HCEC 1CT (cell line): ENCODE results near the gene KMT2A.
"Not testable (repeated sequence)": the region's sequence is repeated elsewhere in the genome, so short reads cannot be mapped to it uniquely, and the experiment has no call there.

Experiments used
- DNase-seq: peaks from one replicate; pipeline ENCODE4 v3.0.0-alpha.2; 2017

Gene KMT2A

DNA sequence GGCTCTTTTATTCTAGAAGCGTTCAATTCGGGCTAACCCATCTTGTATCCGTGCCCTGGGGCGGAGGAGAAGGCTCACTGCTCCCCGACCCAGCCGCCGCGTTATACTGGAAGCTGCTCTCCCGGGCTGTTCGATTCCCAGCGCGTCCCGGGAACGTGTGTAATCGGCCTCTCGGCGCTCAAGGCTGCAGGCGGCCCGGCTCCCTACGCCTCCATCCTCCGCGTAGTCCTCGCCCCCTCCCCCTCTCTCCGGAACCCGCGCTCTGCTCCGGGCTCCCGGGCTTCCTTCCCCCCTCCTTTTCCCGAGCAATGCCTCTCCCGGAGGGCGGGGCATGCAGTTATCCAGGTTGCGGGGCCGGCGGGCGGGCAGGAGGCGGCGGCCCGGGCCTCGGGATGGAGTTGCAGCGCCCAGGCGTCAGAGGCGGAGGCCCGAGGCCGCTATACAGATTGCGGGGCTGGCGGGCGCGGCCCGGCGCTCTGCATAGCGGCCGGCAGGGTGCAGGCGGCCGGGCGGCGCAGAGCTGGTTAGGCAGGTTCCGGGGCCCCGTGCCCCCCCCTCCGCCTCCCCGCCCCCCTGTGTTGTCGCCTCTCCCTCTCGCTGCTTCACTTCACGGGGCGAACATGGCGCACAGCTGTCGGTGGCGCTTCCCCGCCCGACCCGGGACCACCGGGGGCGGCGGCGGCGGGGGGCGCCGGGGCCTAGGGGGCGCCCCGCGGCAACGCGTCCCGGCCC, at the start of gene KMT2A:
TSS of gene KMT2A (plus strand) at position 600 of the 732 bp plus-strand sequence. CDS start at position 621, 21 bp downstream.
- peak; percentile 97 for DNase-seq

DNA sequence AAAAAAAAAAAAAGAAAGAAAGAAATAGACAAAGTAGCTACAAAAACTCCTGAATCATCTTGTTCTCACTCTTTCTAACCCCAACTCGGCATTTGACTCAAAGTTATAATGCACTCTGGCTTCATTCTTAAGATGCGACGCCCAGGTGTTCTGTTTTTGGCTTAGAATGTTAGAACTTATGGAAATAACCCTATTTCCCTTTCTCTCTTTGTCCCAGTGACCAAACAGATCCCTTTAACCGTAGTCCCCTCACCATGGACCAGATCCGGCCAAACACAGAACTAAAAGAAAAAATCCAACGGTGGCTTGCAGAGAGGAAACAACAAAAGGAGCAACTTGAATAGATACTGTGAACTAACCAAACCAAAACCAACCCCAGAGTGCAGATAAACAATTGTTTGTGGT, 40.2 kb upstream of the KMT2A start:
- no peak for DNase-seq

DNA sequence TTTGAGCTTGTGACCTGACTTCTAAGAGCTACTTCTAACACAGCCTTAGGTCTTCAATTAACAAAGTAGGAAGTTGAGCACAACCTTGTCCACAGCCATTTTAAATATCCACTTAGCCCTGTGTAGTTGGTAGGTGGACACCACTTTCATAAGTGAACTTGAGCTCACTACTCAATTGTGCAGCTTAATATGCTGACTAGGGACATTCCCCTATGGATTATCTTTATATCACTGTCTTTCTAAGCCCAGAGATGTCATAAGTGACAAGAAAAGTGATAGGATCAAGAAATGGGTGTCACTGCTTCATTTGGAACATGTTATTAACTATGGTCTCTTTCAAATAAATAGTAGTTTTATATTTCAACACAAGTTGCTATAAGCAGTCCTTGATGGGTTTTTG, 38.8 kb upstream of the KMT2A start:
- no peak for DNase-seq

DNA sequence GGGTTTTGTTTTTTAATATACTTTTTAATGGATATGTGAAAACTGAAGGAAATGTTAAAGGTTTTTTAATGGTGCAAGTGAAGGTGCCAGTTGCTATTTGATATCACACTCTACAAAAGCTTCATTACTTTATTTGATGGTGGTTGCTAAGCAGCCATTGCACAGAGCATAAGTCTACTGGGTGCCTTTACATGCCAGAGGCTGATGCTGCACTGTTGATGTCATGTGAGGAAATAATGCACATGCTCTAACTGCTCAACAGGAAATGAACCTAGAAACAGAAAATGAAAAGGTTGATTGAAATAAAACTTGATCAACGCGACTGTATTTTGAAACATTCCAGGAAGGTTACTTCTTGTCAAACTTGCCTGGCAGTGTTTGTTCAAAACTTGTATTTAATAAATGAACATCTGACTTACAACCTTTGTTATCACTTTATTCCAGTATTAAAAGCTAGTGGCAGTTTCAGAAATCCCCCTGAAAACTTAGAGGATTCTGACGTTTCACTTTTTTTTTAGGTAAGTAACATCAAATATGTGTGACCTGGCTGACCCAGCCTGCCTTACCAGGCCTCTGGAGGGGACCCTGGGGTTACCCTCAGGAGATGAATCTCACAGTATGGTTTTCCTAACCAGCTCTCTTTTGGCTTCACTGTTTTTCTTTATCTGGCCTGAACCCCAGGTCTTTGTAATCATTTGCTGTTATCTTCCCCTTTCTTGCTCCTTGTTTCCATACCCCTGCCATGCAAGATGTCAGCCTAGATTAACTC, 37.3 kb upstream of the KMT2A start:
- DNase-seq, result no peak

DNA sequence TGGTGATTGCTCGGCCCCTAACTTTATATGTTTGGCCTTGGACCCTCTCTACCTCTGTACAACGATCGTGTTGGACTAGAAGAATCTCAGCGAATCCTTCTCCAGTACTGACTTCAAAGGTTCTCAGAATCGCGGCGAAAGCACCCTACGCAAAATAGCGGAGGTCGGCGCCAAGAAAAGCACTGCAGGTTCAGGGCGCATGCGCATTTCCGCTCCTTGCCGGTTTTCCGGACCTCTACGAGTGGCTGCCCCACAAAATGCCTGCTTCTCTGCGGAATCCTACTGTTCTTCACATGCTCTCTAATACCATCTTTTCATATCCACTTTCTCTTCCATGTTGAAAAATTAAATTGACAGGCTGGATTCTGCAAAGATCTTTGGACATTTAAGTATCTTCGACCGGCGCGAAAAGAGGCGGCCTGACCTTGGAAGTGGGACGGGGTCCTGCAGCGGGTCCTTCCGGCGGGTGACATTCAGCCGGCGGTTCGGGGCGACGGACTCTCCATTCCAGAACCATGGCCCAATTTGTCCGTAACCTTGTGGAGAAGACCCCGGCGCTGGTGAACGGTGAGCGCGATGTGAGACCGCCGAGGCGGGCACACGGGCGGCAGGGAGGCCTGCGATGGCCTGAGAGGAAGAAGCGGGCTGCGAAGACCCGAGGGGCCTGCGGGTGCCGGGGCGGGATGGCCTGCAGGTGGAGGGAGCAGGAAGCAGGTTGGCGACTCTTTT, 35.0 kb upstream of the KMT2A start, which contains the start of gene ATP5MG:
TSS of gene ATP5MG (plus strand) at position 456 of the 729 bp plus-strand sequence. CDS start at position 516, 60 bp downstream.
- DNase-seq, result peak; percentile 82

DNA sequence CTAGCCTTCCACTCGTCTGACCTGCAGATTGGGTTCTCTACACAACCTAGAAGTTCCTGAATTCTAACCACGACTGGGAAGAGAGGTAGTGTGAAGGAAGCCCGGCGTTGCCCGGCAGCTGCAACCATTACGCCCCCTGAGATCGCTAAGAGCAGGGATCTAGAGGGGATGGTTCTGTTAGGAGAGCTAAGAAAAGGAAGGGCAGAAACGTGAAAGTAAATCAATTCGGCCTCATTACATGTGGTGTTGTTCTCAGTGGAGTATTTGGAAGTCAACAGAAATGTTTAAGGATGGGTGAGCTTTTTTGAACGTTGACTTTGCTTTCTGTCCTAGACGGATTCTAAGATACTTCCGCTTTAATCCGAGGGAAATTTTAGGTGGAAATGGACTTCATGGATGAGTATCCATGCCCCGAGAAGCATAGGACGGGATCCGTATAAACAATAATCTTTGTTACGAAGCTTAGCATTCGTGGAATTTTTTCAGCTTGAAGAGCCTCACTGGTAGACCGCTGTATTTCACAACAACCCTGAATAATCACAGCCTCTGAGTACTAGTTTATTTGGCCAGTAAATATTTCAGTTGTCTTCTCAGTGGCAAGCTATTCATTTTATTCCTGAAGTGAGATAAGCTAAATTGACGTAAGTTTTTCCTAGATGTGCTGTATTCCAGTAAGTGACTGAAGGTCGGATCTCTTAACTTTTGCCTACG, 34.3 kb upstream of the KMT2A start:
- peak; percentile 83 for DNase-seq

DNA sequence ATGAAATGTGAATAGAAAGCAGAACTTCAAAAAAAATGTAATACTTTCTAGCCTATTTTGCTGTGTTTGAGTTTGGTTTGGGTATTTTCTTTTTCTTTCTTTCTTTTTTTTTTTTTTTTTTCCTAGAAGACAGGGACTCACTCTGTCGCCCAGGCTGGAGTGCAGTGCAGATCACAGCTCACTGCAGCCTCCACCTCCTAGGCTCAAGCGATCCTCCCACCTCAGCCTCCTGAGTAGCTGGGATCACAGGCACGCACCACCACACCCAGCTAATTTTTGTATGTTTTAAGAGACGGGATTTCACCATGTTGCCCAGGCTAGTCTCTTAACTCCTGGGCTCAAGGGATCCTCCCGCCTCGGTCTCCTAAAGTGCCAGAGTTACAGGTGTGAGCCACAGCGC, 33.7 kb upstream of the KMT2A start:
- not testable (repeated sequence) for DNase-seq

DNA sequence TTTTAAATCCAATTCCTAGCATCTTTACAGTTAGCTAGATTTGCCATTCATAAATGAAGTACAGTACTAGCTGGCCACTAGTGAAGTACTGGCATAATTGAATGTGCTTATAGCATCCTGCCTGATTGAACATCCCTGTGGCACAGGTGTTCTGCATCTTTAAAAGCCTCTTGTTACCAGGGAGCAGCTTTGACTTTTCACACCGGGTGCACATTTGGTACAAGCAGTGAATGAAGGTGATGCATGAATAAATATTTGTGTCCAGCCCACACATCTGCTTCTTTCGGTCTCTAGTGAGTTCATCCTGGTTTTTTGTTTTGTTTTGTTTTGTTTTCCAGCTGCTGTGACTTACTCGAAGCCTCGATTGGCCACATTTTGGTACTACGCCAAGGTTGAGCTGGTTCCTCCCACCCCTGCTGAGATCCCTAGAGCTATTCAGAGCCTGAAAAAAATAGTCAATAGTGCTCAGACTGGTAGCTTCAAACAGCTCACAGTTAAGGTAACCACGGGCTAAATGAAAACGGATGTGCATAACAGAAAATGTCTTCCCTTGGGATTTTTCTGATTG, 29.6 kb upstream of the KMT2A start:
- DNase-seq, result no peak

DNA sequence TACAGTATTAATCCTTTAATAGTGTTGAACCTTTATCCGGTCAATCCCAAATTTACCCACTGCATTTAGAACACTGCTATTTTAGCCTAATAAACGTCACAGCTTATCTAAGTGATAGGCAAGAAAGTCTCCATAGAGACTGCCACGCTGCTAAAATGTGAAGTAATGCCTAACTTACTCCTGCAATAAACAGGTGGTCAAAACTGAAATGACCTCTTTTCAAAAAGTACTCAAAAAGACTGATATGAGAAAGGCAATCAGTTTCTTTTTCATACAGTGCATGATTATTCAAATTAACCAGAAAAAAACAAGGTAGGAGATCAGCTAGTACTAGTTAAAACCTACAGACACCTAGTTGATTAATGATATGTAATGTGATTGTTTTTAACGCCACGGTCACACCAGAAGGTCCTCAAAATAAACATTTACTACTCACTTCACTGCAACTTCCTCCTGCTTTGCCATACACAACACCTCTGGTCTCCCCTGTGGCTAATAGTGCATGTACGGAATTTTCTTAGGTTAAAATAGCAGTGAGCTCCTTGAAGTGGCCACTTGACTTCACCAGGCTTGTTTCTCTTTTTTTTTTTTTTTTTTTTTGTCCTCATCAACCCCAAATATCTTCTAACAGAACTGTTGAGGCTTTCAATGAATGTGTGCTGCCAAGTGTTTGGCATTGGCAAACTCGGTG, 26.1 kb upstream of the KMT2A start:
- no peak for DNase-seq

DNA sequence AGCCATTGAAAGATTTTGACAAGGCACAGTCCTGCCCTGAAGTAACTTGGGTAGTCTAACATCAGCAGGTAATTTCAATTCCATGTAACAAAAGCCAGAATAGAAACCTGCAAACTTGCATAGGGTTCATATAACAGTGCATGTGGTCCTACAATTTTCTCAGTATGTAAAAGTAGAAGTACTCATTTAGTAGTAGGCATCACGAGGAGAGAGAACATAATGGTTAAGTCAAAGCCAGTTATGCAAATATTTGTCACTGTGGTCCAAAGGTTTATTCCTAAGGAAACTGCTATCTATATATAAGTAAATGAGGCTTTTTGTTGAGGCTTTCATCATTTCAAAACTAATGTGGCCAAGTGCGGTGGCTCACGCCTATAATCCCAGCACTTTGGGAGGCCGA, 24.8 kb upstream of the KMT2A start:
- no peak for DNase-seq

DNA sequence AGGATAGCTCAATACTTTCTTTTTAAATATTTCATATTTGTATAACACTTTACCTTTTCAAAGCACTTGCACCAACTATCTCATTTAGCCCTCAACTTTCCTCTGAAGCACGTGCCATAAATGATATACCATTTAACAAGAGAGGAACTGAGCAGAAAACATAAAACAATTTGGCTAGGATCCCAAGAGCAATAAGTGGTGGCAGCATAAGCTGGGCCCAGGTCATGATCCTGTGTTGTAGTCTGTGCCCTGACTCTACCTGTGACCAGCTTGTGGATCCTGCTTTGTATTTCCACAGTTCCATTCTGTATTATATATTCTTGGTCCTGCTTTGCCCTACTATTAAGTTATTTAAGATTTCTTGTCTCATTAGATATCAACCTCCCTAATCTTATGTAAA, 23.4 kb upstream of the KMT2A start:
- no peak for DNase-seq

DNA sequence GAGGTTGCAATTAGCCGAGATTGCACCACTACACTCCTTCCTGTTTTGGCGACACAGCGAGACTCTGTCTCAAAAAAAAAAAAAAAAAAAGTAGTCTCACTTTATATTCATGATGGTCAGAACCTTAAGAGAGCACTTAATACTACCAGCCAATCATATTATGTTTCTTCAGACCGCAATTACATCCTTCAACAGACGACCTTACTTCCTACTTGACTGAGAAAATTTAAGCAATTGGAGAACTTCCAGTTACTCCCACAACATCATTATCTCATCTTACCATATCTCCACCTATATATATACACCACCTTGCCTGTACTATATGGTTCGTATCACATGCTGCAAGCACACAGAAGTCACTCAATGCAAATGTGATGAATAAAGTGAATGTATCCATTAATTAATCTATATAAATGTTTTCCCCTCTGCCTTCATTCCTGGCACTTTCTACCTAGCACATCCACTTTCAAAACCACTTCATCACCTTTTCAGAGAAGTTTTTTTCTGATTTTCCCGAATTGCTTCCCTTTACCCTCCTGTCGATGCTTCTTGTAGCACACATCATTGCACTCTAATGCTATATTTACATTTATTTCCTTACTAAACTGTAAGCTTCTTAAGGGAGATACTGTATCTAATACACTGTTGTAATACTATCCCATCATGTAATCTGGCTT, 21.1 kb upstream of the KMT2A start:
- no peak for DNase-seq

DNA sequence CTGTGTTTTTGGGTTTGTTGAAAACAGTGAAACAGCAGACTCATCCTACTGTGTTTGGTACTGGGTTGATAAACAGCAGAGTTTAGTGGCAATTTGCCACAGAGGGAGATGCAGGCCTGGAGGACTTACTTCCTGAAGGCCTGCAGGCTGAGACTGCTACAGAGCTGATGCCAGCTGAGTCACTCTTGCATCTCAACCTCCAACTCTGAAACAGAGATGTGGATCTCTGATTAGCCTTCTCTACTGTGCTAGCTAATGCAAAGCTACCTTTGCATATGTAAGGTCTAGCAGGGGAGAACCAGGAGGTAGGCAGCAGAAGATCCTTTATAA, 20.6 kb upstream of the KMT2A start:
- peak; percentile 91 for DNase-seq

DNA sequence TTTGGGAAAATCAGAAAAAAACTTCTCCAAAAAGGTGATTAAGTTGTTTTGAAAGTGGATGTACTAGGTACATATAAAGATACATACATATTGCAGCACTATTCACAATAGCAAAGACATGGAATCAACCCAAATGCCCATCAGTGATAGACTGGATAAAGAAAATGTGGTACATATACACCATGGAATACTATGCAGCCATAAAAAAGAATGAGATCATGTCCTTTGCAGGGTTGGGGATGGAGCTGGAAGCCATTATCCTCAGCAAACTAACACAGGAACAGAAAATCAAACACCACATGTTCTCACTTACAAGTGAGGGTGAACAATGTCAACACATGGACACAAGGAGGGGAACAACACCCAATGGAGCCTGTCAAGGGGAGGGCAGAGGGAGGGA, 19.4 kb upstream of the KMT2A start:
- not testable (repeated sequence) for DNase-seq

DNA sequence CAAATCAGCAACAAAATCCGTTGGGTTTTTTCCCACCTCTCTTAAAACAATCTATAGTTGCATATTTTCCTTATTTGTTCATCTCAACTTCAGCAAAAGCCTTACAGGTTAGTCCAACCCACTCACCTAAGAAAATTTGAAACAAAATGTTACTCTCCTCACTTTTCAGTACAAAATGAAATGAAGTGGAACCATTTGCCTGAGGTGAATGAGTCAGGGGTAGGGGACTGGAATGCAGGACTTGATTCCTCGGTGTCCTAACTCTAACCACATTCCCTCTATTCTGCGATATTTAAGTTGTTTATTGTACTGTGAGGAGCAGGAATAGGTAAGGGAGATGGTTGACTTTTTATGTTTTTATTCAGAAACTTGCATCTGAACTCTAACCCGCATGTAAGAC, 18.5 kb upstream of the KMT2A start:
- no peak for DNase-seq

DNA sequence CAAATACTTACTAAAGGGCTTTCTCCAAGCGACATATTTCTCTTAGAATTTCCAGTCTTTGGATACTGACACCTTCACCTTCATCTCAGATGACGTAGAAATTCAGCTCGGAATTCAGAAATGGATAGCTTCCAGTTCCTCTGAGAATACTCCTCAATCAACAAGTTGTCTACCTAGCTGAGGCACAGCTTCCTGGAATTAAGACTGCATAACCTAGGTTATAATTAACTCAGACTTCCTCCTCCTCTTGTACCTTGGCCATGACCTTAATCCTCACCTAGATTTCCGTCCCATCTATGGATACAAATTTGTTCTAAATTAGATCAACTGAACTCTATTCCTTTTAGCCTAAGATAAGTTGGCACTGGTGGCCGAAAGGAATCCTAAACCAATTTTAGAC, 17.5 kb upstream of the KMT2A start:
- DNase-seq, result no peak

DNA sequence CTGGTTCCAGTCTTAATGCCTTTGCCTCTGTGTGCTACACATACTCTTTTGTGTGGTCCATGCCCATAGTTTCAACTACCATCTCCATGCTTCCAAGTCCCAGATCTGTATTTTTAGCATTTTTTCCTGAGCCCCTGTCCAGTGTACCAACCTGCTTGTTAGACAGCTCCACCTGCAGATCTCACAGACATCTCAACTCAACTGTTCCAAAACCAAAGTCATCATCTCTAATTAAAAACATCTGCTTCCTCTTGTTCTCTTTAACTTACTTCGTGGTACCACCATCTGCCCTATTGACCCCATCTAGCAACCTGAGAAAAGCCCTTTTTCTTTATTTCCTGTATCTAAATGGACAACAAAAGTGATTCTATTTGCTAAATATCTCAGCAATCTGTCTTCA, 8.6 kb upstream of the KMT2A start:
- DNase-seq, result no peak

DNA sequence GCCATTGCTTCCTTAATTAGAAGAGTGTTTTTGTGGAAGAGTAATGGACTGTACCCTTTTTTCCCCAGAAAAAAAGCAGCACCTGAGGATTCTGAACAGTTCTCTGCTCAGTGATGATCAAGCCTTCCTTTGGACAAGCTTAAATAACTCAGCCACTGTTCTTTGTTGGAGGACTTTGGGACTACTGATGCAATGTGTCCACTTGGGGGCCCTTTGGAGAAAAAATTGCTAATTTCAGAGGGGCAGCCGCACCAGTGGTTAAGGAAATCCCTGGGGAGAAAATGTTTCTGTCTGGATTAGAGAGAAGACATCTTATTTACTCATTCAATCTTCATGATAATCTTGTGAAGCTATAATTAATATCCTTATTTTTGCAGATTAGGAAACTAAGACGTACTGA, 5.3 kb upstream of the KMT2A start:
- no peak for DNase-seq

DNA sequence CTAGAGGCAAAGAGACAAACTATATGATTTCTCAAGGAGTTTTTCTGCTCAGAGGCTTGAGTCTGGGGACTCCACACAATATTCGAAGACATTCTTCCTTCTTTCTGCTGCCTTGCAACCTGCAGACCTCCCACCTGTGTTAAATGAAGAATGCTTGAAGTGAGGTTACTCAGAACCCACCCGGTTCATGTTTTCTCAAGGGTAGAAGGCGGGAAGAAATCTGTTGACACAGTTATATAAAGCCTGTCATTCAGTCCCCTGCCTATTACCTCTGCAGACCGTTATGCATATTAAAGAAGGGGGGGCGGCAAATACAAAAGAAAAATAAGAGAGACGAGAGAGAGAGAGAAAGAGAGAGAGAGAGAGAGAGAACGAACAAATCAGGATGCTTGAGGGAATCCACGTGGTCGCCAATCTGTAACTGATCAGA, 2.2 kb upstream of the KMT2A start:
- peak; percentile 41 for DNase-seq

DNA sequence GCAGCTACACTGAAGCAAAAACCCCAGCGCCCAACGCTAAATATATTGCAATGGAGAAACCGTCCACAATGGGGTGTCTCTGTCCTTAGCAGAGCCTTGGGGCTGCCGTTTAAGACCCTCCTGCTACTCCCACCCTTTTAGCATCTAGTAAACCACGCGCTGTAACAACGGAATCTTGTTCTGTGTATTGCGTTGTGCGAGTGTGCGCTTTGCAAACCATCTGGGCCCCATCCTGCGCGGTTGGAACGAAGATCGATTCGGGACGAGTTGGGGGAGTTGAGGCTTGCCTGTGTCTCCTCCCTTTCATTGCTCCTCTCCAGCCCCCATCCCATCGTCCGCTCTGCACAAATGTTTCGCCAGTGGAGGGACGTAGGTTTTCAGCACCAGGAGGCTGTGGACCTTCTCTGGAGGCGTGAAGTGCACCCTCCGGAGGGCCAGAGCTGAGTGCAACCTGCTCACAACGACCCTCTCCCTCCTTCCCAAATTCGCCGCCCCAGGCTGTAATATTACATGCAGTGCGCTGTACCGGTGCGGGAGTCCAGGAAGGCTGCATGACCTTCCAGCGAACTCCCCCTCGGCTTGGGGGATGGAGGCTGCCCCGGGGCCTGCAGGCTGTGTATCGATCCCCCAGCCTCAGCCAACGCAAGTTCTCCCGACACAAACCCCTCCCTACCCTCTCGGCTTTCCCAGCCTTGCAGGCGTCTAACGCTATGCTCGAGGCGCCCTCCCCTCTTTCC, 1.6 kb upstream of the KMT2A start:
- peak; percentile 7 for DNase-seq
